Inflammatory macrophage (primary cell): ENCODE results near the gene NPBWR2.
"Not testable (repeated sequence)": the region's sequence is repeated elsewhere in the genome, so short reads cannot be mapped to it uniquely, and the experiment has no call there.

ENCODE experiments used
- DNase-seq, 2 donors: peaks; one replicate each; pipeline ENCODE4 v3.0.0-alpha.2; 2020 to 2022

Gene NPBWR2

GRCh38 chr20:64143018-64143801 is 35.8 kb upstream of the NPBWR2 start:
- no peak for DNase-seq

GRCh38 chr20:64142590-64142989 is 35.2 kb upstream of the NPBWR2 start:
- no peak for DNase-seq

GRCh38 chr20:64140956-64141355 is 33.6 kb upstream of the NPBWR2 start:
- no peak for DNase-seq

- no peak for DNase-seq
Observed at GRCh38 chr20:64140061-64140931, 32.9 kb upstream of the NPBWR2 start.

- no peak for DNase-seq
Observed at GRCh38 chr20:64139199-64140060, 32.1 kb upstream of the NPBWR2 start.

GRCh38 chr20:64138276-64138815 is 31.0 kb upstream of the NPBWR2 start:
- DNase-seq: no peak

GRCh38 chr20:64137598-64138031 is 30.2 kb upstream of the NPBWR2 start:
- no peak for DNase-seq

- DNase-seq: no peak
Observed at GRCh38 chr20:64136004-64136710, 28.8 kb upstream of the NPBWR2 start.

GRCh38 chr20:64134744-64135143 is 27.4 kb upstream of the NPBWR2 start:
- not testable (repeated sequence) for DNase-seq

- DNase-seq: no peak
Observed at GRCh38 chr20:64133951-64134407, 26.6 kb upstream of the NPBWR2 start.

- peak in 1 of 2 donors; percentile 5 for DNase-seq
Observed at GRCh38 chr20:64131406-64131805, 24.0 kb upstream of the NPBWR2 start.

- DNase-seq: no peak
Observed at GRCh38 chr20:64130876-64131275, 23.5 kb upstream of the NPBWR2 start.

GRCh38 chr20:64130271-64130670 is 22.9 kb upstream of the NPBWR2 start:
- DNase-seq: no peak

- no peak for DNase-seq
Observed at GRCh38 chr20:64129146-64129782, 21.9 kb upstream of the NPBWR2 start.

- DNase-seq: not testable (repeated sequence)
Observed at GRCh38 chr20:64123517-64123916, 16.2 kb upstream of the NPBWR2 start.

GRCh38 chr20:64122927-64123326 is 15.6 kb upstream of the NPBWR2 start:
- DNase-seq: not testable (repeated sequence)

GRCh38 chr20:64121586-64121985 is 14.2 kb upstream of the NPBWR2 start:
- no peak for DNase-seq

GRCh38 chr20:64119681-64120341 is 12.4 kb upstream of the NPBWR2 start:
- no peak for DNase-seq

GRCh38 chr20:64119301-64119680 is 11.9 kb upstream of the NPBWR2 start:
- DNase-seq: no peak

GRCh38 chr20:64117432-64117777 is 10.0 kb upstream of the NPBWR2 start:
- not testable (repeated sequence) for DNase-seq
